Panc1 (cell line): ENCODE measurements around the gene SAMHD1.

Experiments used
- CTCF ChIP-seq: fragments of 450-650 bp; IDR thresholded peaks from 2 replicates; pipeline ENCODE4 v1.5.1; 2017; ENCODE audit warnings: mild to moderate bottlenecking
- POLR2AphosphoS5 ChIP-seq: IDR thresholded peaks from 2 replicates; pipeline ENCODE4 v1.6.1; 2012; ENCODE audit warnings: mild to moderate bottlenecking, low read depth, low read length, moderate library complexity

DNA sequence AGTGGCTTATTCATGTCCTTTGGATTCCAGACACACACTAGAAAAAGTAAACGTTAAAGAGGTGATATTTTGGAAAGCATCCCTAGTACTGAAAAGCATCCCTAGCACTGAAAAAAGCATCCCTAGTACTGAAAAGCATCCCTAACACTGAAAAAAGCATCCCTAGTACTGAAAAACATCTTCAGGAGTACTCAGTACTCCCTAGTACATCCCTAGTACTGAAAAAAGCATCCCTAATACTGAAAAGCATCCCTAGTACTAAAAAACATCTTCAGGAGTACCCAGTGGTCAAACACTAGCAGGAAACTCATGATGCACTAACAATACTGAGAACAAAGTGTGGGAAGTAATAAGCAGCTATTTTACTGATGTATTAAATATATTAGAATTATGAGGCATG is 45.6 kb upstream of the SAMHD1 start:
- TF ChIP-seq POLR2AphosphoS5 (no peak), CTCF (no peak)
